Measurements from ENCODE around the gene TCOF1.

DNA sequence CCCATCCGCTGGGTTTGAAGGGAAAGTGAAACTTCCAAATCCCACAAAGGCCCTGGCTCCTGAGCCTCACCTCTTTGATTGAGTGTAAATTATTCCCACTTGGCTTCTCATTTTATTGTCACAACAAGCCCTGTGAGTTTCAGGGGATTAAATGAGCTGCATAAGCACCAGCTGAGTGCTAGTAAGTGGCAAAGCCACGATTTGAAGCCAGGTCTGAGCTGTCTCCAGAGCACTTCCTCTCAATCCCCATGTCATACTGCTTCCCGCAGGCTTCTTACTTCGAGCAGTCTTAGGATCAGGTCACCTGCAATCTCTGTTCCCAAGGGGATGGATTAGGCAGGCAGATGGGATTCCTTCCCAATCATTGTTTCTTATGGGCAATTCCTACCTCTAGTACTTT, 74.1 kb downstream of the TCOF1 start:
- TF ChIP-seq, protein P1, sequence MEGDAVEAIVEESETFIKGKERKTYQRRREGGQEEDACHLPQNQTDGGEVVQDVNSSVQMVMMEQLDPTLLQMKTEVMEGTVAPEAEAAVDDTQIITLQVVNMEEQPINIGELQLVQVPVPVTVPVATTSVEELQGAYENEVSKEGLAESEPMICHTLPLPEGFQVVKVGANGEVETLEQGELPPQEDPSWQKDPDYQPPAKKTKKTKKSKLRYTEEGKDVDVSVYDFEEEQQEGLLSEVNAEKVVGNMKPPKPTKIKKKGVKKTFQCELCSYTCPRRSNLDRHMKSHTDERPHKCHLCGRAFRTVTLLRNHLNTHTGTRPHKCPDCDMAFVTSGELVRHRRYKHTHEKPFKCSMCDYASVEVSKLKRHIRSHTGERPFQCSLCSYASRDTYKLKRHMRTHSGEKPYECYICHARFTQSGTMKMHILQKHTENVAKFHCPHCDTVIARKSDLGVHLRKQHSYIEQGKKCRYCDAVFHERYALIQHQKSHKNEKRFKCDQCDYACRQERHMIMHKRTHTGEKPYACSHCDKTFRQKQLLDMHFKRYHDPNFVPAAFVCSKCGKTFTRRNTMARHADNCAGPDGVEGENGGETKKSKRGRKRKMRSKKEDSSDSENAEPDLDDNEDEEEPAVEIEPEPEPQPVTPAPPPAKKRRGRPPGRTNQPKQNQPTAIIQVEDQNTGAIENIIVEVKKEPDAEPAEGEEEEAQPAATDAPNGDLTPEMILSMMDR (conservative IDR thresholded peaks at IDR 0.05; ENCODE audit: low read depth, low read length): no peak
- no peak for TF ChIP-seq EZH2 (IDR thresholded peaks at IDR 0.05; ENCODE audit: borderline replicate concordance, low read depth, low read length, poor library complexity, severe bottlenecking)
